HG03280 (cell line): ENCODE measurements around the gene FAM184A.
"Not testable (repeated sequence)": the region's sequence is repeated elsewhere in the genome, so short reads cannot be mapped to it uniquely, and the experiment has no call there.

ENCODE experiments used
- ATAC-seq: cut with Tn5 transposase; IDR thresholded peaks from one replicate; pipeline ENCODE4 v1.9.1; 2021; ENCODE audit warnings: mild to moderate bottlenecking, moderate library complexity; ENCODE audit not compliant: unreplicated experiment

Gene FAM184A, protein sequence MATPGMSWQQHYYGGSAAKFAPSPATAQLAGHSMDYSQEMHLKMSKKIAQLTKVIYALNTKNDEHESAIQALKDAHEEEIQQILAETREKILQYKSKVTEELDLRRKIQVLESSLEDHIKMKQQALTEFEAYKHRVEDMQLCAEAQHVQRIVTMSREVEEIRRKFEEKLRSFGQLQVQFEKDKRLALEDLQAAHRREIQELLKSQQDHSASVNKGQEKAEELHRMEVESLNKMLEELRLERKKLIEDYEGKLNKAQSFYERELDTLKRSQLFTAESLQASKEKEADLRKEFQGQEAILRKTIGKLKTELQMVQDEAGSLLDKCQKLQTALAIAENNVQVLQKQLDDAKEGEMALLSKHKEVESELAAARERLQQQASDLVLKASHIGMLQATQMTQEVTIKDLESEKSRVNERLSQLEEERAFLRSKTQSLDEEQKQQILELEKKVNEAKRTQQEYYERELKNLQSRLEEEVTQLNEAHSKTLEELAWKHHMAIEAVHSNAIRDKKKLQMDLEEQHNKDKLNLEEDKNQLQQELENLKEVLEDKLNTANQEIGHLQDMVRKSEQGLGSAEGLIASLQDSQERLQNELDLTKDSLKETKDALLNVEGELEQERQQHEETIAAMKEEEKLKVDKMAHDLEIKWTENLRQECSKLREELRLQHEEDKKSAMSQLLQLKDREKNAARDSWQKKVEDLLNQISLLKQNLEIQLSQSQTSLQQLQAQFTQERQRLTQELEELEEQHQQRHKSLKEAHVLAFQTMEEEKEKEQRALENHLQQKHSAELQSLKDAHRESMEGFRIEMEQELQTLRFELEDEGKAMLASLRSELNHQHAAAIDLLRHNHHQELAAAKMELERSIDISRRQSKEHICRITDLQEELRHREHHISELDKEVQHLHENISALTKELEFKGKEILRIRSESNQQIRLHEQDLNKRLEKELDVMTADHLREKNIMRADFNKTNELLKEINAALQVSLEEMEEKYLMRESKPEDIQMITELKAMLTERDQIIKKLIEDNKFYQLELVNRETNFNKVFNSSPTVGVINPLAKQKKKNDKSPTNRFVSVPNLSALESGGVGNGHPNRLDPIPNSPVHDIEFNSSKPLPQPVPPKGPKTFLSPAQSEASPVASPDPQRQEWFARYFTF

DNA sequence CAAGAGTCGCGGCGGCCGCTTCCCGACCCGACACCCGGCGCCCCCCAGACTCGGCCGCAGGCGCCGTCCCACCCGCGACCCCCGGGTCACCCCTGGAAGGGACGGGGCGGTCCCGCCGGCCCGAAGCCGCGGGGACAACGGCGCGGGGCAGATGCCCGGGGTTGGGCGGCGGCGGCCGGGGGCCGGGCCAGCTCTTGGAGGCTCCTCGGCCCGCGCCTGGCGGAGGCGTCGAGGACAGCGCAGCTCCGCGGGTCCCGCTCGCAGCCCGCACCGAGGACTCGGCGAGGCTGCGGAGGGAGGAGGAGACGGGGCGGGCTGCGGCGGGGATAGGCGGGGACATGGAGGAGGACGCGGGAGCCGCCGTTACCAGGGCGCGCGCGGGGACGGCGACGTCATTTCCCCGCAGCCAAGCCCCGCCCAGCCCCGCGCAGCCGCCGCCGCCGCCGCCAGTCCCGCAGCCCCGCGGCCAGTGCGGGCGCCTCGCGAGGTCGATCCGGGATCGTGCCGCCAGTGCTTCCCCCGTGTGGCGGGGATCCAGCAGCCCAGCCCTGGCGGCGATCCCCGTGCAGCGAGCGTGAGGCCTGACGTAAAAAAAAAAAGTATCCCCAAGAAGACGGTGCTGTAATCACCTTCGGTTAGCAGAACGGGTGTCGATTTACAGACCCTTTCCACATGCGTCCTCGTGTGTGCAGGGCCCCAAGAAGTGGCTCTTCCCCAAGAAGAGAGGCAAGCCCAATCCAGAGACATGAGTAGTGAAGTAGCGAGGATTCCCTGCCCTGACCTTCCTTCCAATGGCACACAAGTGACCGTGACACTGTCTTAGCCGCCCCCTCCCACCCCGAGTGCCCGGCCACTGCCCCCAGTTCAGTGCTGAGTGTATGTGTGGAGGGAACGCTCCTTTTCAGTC is at the start of gene FAM184A:
Gene FAM184A, minus strand, starts transcription at position 289 of the 907 bp plus-strand sequence. CDS start 365 bp downstream, outside the sequence.
- ATAC-seq, result peak; percentile 60

DNA sequence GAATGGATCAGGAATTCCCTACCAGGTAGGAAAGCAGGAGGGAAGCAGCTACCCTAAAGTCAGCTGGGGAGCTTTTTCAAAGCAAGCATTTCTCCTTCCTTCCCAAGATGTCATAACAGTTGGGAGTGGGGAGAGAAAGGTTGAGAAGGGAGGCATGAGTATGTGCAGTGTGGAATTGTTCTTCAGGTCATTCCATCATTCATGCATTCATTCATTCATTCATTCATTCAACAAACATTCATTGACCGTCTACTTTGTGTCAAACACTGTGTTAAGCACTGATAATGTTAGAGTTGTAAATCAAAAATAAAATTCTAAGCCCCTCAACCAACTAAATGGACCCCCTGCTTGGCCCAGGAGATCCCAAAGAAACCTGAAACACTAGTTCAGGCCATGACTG is 49.2 kb upstream of the FAM184A start:
- ATAC-seq, result no peak

DNA sequence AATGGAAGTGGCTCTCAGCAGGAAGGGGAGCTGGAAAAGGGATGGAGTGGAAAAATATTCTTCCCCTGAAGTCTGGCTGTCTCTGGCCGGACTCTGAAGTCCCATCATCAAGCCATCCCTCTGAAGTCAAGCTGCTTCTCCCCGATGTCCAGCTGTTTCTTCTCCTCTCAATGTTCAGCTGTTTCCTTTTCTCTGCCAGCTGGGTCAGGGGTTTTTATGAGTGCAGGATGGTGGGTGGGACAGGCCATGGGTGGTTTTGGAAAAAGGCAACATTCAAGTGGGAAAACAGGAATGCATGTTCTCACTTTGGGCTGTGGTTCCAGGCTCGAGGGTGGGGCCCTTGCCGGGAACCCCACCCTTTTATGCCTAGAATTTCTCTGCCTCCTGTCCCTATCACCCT is 48.4 kb upstream of the FAM184A start:
- ATAC-seq, result no peak

DNA sequence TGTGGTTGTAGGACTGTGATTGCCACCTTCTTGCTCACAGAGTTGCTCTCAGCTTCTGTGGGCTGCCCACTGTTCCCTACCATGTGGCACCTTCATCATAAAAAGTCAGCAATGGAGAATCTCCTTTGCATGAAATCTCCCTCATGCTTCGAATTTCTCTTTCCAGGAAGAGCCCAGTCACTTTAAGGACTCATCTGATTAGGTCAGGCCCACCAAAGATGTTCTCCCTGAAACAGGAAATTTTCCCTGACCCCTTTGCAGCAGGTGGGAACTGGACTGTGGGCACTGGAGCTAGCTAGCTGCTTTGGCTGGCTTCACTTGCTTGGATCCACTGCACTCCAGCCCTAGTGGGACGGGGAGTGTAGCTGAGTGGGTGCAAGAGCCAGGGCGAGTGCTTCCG is 47.7 kb upstream of the FAM184A start:
- no peak for ATAC-seq

DNA sequence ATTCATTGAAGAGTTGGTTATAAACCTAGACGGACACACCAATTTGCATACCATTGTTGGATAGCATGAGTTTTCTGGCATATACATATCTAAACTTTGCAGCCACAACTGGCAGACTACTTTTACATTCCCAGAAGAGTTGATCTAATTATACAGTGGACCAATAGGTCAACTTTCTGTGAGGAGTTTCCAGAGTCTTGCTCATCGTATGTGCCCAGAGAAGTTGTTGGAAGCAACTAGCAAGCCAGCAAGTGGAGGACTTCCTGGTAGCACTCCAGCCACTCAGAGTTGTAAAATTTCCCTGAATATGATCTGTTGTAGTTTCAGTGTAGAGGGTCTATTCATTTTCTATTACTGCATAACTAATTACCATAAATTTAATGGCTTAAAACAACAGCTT is 47.1 kb upstream of the FAM184A start:
- no peak for ATAC-seq

DNA sequence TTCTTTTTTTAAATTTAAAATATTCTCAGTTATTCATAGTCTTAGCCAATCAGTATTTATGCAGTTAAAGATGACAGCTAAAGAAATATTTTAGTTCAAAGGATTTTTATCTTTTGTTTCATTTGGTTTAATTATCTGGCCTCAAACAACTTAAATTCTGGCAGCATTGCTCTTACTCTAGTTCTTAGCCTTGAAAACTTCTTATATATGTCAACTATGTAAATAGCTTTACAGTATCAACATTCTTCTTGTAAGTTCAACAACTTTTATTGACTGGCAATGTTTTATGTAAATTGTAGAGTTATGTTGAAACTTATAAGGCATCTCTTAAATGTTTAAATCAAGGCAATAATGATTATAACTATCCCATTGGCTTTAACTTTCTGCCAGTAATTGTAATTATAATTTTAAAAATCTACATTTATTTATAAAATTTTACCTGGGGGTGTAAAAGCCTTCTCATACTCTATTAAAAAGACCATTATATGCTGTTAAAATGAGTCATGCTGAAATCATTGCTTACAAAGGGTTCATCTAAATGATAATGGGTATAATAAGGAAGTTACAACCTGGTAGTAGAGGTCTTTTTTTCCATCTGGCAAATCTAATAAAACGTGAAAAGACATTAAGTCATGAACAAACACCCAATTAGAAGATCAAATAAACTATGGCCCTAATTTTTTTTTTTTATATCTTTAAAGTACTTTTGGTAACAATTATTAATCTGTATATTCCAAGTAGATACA is 45.8 kb upstream of the FAM184A start:
- no peak for ATAC-seq

DNA sequence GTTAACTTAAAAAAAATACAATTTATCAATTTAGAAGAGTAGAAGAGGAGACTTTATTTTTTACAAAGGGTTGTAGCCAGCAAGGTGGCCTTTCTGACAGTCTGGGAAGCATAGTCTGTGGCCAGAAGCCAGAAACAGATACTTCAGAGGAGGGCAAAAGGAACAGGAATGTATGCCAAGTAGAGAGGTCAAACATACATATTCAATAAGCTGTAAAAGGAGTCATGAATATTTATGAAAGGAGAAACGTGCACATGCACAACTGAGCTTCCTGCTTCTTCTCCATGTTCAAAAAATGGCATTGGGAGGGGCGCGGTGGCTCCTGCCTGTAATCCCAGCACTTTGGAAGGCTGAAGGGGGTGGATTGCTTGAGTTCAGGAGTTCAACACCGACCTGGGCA is 43.9 kb upstream of the FAM184A start:
- ATAC-seq, result no peak

DNA sequence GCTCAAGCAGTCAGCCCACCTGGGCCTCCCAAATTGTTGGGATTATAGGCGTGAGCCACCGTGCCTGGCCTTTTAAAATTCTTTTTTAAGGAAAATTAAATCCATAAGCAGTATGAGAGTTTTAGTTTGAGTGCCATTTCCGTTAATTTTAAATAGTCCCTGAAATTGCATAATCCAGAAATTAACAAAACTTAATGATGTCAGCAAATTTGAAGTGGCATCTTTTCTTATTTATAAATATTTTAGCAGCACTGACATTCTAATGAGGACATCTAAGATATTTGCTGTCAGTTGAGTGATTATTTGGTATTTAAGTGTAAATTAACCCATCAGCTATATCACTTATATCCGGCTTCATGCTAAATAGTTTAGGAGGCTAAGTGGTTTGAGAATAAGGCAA is 42.9 kb upstream of the FAM184A start:
- no peak for ATAC-seq

DNA sequence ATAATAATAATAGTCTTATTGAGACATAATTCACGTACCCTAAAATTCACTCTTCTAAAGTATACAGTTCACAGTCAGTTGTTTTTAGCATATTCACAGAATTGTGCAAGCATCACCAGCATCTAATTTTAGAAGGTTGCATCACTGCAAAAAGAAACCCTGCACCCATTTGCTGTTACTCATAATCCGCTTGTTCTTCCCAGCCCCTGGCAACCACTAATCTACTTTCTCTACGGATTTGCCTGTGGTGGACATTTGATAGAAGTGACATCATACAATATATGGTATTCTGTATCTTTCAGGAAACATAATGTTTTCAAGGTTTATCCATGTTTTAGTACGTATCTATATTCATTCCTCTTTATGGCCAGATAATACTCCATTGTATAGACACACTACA is 41.5 kb upstream of the FAM184A start:
- ATAC-seq, result no peak

DNA sequence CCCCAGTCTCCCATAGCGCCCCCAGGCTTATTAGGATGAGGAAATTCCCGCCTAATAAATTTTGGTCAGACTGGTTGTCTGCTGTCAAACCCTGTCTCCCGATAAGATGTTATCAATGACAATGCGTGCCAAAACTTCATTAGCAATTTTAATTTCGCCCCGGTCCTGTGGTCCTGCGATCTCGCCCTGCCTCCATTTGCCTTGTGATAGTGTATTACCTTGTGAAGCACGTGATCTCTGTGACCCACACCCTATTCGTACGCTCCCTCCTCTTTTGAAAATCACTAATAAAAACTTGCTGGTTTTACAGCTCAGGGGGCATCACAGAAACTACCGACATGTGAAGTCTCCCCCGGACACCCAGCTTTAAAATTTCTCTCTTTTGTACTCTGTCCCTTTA is 40.6 kb upstream of the FAM184A start:
- ATAC-seq, result not testable (repeated sequence)

DNA sequence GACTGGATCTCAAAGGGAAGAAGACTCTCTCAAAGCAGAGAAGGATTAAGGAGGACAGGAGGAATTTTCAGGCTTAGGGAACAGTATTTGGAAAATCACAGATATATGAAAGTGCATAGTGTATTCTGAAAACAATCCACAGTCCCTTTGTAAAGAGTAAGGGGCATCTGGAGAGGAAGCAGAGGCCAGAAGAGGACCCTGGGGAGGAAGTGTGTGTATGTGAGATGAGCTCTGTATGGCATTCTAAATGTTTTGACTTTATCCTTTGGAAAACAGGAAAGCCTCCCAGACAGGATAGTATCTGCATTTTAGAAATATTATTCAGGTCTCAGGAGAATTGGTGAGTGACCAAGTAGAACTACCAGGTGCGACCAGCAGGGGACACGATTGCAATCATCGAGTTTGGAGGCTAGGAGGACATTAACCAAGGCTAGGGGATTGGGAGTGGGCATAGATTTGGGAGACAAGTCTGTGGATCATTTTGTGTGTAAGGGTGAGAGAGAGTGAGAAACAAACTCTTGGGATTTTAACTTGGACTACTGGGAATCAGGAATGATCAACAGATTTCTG is 38.3 kb upstream of the FAM184A start:
- no peak for ATAC-seq

DNA sequence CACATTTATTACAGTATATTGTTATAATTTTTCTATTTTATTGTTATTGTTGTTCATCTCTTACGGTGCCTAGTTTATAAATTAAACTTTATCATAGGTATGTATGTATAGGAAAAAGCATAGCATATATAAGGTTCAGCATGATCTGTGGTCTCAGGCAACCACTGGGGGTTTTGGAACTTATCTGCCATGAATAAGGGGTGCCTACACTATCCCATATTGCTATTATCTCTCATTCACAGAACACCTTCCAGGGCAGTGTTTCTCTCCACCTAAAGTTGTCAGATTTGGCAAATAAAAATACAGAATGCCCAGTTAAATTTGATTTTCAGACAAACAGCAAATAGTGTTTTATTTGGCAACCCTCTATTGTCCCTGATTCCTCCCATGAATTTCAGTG is 35.5 kb upstream of the FAM184A start:
- ATAC-seq, result no peak

DNA sequence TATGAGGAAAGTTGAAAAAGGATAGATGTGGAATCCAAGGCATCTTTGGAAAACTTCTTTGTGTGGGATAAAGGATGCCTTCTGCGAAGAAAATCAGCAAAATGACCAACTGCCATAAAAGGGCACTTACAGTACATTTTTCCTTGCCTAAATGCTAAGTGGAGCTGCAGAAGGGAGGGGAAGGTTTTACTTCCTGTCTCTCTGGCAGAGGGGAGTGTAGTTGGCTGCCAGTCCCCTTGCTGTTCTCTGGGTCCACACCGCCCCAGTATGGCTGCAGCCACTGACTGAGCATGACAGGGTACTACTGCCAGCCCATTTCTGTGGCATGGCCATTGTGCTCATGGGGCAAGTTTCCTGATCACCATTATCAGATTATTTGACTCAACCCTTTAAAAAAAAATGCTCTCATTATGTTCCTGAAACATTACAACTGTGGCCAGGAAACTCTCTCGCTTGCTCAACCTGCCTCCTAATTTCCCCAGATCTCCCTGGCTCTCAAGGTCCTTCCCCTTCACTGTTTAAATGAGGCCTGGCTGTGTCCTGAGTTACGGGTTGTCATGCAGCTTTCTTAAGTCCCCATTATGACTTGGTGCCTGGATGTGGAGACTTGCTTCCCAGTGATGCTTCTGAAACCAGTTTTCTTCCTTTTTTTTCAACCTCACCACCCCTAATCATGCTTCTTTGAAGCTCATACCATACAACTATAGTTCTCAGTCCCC is 34.5 kb upstream of the FAM184A start:
- no peak for ATAC-seq

DNA sequence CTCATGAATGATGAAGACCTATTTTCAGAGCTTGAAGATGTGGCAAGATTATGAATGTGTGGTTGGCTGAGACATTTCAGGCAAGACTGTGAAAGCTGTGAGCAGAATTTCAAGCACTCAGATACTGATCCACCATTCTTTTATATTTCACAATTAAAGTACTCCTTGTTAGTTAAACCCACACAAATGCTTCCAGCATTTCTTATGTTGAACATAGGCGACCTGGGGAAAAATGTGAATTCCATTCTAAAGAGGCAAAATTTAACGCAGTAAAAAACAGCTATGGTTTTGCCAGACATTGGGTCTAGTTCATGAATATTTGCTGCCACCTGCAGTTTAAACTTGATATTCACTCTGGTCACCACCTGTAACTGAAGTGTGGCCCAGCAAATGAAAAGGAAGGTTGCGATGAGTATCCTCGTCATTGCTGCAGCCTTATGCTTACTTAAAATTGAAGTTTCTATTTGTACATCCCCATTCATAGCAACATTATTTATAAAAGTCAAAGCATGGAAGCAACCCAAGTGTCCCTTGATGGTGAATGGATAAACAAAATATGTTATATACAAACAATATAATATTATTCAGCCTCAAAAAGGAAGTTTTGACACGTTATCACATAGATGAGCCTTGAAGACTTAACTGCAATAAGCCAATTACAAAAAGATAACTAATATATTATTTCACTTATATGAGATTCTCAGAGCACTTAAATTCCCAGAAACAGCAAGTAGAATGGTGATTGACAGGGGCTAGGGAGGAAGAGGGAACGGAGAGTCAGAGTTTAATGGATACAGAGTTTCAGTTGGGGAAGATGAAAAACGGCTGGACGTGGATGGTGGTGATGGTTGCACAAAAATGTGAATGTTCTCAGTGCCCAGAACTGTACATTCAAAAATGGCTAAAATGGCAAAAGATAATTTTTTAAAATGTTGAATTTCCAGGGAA is 32.4 kb upstream of the FAM184A start:
- peak; percentile 85 for ATAC-seq

DNA sequence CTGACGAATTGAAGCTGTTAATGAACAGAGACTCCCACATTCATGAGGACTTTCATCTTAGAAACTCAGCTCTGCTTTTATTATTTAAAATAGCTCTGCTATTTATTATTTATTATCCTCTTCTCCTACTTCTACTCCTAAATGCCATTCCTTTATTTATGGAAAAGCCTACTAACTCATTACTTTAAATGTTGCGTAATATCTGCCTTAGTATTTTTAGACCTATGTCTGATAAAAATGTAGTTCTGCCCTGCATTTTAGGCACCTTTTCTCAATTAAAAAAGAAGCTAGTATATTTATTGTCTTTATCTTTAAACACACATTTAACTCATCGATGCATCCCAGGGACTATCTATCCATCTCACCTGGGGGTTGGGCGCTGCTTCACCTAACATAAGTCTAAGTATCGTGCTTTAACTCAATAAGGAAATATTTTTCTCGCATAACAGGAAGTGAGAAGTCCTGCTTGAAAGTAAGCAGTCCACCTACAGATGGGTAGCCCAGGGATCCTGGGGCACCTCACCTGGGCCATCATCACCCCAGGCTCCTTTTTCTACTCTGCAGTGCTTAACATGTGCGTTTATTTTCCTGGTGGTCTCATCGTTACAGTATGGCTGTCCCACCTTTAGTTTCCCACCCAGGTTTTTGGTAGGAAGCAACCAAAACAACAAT is 31.3 kb upstream of the FAM184A start:
- no peak for ATAC-seq

DNA sequence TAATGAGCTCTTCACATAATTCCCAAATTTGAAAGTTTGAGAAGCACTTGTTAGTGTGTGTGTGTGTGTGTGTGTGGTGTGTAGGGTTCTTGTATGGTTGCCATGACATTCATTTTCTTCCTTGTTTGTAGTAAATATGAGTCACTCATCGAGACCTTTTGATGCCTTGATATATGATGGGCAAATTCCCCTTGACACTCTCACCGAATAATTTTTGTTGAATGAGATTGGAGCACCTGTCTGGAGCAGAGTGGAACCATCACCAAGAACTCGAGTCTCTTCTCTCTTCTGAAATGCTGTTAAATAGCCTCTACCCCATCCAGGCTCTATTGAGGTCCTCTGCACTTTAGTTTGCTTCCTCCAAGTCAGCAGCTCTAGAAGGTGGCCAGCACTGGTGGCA is 29.6 kb upstream of the FAM184A start:
- no peak for ATAC-seq

DNA sequence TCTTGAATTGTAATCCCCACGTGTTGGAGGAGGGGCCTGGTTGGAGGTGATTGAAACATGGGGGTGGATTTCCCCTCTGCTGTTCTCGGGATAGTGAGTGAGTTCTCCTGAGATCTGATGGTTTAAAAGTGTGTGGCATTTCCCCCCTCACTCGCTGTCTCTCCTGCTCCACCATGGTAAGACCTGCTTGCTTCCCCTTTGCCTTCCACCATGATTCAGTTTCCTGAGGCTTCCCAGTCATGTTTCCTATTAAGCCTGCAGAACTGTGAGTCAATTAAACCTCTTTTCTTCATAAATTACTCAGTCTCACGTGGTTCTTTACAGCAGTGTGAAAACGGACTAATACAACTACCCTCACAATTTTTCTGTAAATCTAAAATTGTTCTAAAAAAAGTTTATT is 26.8 kb upstream of the FAM184A start:
- ATAC-seq, result no peak
